COLO668 (cell line): Measurements from ENCODE around the gene THEMIS2.
"Not testable (repeated sequence)": the region's sequence is repeated elsewhere in the genome, so short reads cannot be mapped to it uniquely, and the experiment has no call there.

Source experiments
- DNase-seq: peaks from one replicate; lab custom pipeline; 2025; ENCODE audit not compliant: unreplicated experiment; lab: John Stamatoyannopoulos, UW

The THEMIS2 gene

DNA sequence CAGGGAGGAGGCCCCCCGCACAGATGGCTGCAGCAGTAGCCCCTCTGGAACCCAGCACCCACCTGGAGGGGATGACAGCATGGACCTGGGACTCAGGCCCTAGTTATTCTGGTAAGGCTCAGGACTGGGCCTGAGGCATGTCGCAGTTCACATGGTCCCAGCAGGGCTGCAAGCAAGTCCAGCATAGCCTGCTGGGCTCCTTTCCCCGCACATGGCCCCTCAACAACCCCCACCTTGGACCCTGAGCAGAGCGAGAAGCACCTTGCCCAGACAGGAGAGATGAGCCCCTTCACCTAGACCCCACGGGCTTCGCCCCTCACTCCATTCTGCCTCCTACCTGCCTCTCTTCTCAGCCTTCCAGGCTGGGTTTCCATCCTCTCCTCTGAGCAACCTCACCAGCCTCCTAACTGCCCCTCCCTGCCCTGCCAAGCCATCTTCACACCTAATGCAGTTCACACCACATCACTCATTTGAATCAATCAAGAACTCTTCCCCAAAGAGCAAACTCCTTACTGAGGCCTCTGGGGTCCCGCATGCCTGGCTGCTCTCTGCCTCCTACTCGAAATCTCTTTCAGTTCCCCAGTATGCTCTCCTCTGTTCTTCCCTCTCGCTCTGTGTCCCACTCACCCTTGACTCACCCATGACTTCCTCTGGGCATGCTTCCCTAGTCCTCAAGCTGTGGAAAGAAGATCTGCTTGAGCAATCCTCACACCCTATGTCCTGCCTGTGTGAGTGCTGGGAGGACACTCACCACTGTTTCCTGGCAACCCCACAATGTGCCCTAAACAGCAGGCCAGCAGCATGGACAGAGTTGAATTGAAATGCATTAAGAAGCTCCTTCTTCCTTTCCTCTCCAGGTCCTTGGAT, 9.4 kb upstream of the THEMIS2 start:
- DNase-seq = no peak

DNA sequence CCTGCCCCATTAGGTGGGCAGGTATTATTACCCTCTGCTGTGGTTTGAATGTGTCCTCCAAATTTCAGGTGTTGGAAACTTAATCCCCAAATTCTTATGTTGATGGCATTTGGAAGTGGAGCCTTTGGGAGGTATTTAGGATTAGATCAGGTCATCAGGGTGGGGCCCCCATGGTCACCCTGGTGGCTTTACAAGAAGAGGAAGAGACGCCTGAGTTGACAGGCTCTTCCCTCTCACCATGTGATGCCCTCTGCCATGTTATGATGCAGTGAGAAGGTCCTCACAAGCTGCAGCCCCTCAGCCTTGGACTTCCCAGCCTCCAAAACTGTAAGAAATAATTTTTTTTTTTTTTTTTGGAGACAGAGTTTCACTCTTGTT, 8.8 kb upstream of the THEMIS2 start:
- DNase-seq = no peak

DNA sequence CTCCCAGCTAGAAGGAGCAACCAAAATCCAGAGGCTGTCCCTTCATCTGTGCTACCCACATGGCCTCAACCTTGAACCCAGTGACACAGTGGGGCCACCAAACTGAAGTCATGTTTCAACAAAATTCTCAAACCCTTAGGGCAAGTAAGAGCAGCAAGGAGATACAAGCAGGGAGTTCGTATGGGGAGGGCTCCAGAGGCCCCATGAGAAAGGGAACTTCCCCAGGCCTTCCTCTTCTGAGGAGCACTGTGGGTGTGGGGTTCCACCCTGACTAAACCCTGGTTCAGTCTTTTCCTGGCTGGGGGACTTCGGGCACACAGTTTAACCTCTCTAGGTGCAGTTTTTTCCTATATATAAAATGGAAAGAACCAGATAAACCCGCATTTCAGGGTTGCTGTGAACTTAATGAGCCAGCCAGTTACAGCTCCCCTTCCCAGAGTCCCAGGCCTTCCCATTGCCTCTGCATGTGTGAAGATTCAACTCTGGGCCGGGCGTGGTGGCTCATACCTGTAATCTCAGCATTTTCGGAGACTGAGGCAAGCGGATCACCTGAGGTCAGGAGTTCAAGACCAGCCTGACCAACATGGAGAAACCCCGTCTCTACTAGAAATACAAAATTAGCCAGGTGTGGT, 8.0 kb upstream of the THEMIS2 start:
- DNase-seq = no peak

DNA sequence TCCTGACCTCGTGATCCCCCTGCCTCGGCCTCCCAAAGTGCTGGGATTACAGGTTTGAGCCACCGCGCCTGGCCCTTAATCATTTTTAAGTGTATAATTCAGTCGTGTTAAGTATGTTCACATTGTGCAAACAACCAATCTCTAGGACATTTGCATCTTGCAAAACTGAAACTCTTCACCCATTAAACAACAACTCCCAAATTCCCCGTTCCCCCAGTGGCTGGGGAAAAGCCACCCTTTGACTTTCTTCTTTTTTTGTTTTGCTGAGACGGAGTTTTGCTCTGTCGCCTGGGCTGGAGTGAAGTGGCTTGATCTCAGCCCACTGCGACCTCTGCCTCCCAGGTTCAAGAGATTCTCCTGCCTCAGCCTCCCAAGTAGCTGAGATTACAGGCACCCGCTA, 6.5 kb upstream of the THEMIS2 start:
- no peak for DNase-seq

DNA sequence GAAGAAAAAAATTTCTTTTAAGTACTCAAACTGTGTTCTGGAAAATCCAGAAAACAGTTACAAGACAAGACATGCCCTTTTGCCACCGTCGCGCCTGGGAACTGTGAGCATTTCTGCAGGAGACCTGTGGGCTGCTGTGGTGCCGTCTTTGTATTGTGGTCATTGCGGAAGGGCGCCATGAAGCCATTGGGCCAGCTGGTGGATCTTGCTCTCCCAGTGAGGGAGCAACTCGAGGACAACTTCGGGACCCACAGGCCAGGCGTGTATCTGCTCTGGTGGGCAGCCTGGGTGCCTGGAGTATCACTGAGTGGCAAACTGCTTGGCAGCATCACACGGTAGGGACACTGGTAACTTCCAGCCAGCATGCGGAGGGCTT, 3.8 kb upstream of the THEMIS2 start:
- DNase-seq = no peak

DNA sequence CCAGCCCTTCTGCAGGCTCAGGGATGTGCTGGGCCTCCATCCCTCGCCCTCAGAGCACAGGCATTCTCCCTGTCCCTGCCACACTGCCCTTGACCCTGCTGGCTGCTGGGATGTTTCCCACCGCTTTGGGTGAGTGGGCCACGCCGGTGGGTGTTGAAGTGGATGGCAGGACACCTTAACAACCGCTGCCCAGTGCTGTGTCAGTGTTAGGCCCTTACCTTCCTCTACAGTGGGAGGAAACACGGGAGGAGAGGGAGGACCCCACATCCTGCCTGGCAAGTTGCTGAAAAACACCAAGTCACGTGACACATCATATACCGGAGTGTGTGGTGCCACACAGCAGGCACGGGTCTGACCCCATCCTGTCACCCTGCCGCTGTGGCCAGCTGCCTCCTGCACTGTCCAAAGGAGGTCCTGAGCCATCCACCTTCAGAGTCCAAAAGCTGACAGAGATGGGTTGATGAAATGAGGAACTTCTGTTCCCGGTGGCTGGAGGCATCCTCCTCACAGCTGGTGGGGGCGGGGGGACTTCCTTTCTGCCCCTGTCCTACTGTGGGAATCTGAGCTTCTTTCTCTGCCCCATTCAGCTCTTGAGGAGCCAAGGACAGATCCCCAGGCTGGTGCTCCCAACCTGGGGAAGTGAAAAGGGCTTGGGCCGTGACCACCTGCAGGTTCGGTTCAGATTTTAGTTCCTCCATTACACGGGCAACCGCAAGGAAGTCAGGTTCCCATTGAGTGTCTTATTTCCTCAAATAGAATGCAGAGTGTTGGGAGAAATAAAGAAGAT, 3.2 kb upstream of the THEMIS2 start:
- DNase-seq = no peak

DNA sequence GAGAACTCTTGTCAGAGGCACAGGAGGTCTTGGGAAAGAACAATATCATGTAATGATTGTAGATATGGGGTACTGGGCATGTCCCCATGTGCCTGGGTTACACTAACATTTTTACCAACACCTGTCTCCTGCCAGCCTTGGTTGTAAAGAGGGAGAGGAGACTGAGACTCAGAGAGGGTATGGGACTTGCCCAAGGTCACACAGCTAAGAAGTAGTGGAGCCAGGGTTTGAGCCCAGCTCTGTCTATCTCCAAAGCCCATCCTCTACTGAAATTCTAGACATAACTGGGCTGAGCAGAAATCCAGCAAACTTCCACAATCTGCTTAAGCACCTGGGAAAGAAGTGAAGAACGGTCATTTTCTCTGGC, 2.6 kb upstream of the THEMIS2 start:
- DNase-seq = no peak

DNA sequence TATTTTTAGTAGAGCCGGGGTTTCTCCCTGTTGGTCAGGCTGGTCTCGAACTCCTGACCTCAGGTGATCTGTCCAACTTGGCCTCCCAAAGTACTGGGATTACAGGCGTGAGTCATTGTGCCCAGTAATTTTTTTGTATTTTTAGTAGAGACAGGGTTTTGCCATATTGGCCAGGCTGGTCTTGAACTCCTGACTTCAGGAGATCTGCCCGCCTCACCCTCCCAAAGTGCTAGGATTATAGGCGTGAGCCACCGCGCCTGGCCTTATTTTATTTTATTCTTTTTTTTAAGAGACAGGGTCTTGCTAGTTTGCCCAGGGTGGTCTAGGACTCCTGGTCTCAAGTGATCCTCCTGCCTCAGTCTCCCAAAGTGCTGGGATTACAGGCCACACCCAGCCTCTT, 1.3 kb upstream of the THEMIS2 start:
- DNase-seq = not testable (repeated sequence)

DNA sequence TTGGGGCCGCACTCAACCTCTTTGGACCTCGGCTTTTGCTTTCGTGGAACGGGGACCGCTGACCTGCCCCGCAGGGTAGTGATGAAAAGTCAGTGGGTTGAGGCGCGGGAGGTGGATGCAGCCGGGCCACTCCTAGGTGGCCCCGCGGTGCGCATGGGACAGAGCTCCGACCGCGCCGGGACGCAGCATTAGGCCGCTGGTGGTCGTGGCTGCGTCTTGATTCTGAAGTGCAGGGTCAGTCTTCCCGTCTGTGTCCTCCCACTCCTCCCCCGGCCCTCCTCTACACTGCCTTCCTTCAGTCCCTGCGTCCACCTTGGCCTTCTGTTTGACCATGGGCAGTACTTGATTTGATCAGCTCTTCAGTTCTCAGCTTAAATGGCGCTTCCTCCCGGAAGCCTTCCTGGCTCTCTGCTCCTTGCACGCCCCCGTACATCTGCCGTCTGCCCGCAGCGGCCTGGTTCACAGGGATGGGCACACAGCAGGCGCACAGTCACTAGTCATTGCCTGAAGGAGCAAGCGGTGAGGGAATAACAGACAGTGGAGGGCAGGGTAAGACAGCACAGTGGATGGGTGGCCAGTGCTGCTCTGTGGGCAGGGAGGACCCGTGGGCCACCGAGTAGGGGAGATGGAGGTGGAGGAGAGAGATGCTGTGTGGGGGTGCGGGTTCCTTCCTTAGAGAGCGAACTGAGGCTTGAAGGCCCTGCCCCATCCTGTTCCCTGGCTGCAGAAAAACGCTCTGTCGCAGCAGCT, 633 bp downstream of the THEMIS2 start:
- peak; percentile 64 for DNase-seq

DNA sequence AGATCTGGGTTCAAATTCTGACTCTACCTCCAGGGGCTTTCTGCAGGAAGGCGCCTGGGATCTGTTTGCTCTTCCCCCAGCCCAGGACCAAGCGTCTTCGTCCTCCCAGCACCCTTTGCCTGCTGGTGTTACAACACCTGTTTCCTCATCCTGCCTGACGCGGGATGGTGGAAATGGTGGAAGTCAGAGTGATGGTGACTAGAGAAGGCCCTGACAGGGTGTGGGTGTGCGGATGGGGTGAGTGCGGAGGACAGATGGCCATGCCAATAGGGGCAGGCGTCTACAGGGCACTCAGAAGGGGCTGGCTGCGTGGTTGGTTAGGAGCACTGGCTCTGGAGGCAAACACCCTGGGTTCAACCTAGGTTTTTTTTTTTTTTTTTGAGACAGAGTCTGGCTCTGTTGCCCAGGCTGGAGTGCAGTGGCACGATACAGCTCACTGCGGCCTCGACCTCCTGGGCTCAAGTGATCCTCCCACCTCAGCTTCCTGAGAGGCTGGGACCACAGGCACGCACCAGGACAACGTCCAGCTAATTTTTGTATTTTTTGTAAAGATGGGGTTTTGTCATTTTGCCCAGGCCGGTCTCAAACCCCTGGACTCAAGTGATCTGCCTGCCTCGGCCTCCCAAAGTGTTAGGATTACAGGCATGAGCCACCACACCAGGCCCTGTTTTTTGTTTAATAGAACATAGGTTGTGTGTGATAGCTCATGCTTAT, 1.5 kb downstream of the THEMIS2 start:
- peak; percentile 37 for DNase-seq

DNA sequence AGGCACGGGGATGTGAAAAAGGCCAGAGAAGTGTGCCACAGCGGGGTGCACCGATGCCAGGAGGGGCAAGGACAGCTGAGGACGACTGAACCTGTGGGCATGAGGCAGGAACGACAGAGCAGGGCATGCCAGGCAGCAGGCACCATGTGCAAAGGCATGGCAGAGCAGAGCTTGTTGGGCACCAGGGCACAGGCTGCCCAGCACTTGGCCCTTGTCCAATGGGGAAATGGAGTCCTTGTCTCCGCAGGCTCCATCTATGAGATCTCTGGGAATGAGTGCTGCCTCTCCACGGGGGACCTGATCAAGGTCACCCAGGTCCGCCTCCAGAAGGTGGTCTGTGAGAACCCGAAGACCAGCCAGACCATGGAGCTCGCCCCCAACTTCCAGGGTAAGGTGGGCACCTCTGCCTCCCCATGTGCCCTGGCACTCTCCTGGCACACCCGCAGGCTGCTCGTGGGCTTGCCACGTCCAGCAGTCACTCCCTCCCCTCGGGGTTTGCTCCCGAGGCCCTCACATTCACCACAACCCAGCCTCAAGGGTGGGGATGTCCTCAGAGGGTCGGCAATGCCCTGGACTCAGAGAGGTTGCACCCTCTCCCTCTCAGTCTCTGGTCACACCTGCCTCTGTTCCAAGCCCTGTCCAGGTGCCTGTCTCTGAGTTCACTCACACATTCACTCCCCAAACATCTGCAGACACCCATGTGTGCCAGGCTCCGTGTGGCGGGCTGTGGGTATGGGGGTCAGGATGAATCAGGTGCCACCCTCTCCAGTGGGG, 4.2 kb downstream of the THEMIS2 start:
- no peak for DNase-seq

DNA sequence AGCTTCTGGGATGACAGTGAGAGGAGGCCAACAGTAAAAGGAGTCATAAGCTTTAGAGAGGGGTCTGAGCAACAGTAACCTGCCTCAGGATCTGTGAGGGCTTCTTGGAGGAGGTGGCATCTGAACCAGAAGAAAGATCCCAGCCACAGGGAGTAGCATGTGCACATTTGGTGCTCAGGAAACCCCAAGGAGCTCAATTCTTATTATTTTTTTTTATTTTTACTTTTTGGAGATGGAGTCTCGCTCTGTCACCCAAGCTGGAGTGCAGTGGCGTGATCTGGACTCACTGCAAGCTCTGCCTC, 4.7 kb downstream of the THEMIS2 start:
- DNase-seq = no peak

DNA sequence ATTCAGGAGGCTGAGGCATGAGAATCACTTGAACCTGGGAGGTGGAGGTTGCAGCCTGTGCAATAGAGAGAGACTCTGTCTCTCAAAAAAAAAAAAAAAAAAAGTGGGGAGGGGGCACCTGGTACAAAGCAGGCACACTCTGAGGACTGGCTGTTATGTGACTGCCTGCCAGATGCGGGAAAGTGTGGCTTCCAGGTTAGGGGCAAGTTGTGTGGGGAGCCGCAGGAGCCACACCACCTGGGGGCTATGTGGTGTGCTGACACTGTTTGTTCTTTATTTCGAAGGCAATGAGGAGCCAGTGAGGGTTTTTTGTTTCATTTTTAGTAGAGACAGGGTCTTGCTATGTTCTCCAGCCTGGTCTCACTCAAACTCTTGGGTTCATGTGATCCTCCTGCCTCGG, 5.7 kb downstream of the THEMIS2 start:
- no peak for DNase-seq

DNA sequence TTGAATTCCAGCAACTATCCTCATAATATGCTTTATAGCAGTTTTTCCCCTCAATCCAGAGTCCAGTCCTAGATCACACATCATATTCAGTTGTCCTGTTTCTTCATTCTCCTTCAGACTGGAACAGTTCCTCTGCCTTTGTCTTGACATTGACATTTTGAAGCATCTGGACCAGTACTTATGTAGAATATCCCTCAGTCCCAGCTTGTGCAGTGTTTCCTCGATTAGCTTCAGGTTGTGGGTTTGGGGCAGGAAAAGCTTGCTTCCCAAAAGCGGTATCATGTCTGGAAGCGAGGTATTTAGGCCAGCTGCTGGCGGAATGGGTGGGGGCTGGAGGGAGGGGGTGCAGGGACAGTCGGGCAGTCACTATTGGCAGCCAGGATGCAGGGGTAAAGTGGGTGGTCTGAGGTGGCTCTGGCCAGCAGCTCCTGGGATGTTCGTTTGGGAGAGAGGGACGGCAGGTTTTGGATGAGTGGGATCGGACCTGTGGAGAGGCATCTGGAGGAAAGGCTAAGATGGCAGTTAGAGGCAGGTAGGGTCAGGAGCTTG, 6.5 kb downstream of the THEMIS2 start:
- DNase-seq = no peak

DNA sequence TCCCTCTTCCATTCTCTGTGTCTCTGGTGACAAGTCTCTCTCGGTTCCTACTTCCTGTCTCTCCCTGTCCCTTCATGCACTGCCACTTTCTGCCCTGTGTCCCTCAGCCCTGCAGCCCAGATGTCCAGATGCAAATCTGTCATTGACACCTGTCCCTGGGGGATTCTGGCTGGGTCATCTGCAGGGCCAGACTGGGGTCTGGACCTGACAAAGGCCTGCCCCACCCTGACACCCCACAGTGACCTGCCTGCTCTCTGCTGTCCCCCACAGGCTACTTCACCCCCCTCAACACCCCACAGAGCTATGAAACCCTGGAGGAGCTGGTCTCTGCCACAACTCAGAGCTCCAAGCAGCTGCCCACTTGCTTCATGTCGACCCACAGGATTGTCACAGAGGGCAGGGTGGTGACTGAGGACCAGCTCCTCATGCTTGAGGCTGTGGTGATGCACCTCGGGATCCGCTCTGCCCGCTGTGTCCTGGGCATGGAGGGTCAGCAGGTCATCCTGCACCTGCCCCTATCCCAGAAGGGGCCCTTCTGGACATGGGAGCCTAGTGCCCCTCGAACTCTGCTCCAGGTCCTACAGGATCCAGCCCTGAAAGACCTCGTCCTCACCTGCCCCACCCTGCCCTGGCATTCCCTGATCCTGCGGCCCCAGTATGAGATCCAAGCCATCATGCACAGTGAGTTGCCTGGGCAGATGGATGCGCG, 7.2 kb downstream of the THEMIS2 start:
- no peak for DNase-seq

DNA sequence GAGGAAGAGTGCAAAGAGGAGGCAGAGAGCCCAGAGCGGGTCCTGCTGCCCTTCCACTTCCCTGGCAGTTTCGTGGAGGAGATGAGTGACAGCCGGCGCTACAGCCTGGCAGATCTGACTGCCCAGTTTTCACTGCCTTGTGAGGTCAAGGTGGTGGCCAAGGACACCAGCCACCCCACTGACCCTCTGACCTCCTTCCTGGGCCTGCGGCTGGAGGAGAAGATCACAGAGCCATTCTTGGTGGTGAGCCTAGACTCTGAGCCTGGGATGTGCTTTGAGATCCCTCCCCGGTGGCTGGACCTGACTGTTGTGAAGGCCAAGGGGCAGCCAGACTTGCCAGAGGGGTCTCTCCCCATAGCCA, 10.2 kb downstream of the THEMIS2 start:
- no peak for DNase-seq

DNA sequence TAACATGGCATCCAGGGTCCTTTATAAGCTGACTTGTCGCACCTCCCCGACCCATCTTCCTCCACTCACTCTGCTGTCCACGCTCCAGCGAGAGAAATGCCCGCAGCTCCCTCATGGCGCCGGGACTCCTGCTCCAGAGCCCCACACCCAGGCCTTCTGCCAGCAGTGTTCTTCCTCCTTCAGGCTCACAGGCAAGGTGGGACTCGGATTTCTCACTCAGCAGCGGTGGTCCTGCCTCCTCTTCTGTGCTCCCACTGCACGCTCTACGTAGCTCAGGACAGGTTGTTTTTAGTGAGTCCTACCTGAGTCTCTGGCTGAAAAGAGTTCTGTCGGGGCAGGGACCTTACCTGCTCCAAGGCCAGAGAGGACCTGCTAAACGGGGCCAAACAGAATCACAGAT, 11.2 kb downstream of the THEMIS2 start:
- no peak for DNase-seq

DNA sequence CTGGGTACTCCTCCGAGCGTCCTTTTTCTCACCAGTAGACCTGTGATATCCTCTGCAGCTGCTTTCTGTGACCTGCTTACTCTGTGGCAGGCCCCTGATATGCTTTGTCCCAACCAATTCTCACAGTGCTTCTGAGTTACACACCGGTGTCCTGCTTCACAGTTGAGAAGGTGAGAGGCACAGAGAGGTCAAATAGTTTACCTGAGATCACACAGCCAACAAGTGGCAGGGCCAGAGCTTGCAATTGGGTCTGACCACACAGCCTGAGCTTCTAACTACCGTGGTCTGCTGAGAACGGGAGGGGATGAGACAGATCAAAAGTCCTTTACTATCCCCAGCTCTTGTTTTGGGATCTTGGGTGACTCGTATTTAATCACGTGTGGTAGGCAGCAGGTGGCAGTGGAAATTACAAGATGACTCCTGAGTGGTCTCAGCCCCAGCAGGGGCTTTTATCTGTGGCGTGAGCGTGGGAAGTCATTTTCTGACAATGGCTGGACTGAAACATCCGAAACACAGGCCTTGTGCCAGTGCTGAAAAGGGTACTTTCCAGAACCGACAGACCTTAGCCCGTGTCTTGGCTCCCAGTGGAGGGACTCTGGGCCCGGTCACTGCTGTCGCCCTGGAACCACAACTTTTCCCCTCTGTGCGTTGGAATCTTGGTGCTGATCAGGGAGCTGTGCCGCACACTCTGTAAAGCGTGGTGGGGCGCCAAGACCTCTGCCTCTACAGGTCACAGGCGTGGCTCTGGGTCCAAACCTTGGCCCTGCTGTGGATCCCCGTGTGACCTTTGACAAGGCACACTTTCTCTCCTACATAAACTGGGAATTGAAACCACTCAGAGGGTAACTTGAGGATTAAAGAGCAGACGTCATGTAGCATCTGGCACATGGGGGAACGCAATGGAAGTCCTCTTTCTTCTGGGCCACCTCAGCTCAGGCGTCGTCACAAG, 11.9 kb downstream of the THEMIS2 start:
- no peak for DNase-seq
